CD14-positive monocyte (primary cell): ENCODE data around the gene TRIM67. TPM values are rescaled to one million over a fixed set of nuclear protein-coding genes. Genes with fewer than 3 reads are reported as not detected.

Experiments
- DNase-seq, 3 donors: peaks; one replicate each; pipeline ENCODE4 v3.0.0-alpha.2; 2011 to 2022
- H2AFZ ChIP-seq: 2 replicates; pipeline ENCODE4 v1.6.0; 2012; ENCODE audit warnings: mild to moderate bottlenecking, low read depth, low read length, inconsistent platforms; ENCODE audit not compliant: insufficient read depth, poor library complexity, severe bottlenecking
- H3K27ac ChIP-seq, 2 donors: 1 replicate in 1 of 2; 2 replicates in 1 of 2; pipeline ENCODE4 v1.5.1; 2012 to 2013; ENCODE audit warnings: low read length in 2 of 2, control low read depth in 1 of 2, inconsistent platforms in 1 of 2, low read depth in 1 of 2, mild to moderate bottlenecking in 1 of 2
- H3K27me3 ChIP-seq, 2 donors: one replicate each; pipeline versions ENCODE4 v1.6.0 to v1.6.1; 2011 to 2013; ENCODE audit warnings: low read length in 2 of 2; ENCODE audit not compliant: control insufficient read depth in 2 of 2, insufficient read depth in 2 of 2
- H3K36me3 ChIP-seq, 2 donors: replicated peaks in 1 of 2; 1 replicate in 1 of 2; 2 replicates in 1 of 2; pipeline versions ENCODE4 v1.5.1 to v1.6.1; 2012 to 2013; ENCODE audit warnings: low read length in 2 of 2, control low read depth in 1 of 2, inconsistent platforms in 1 of 2, mild to moderate bottlenecking in 1 of 2; ENCODE audit not compliant: insufficient read depth in 2 of 2, control insufficient read depth in 1 of 2
- H3K4me1 ChIP-seq, 2 donors: 1 replicate in 1 of 2; 2 replicates in 1 of 2; pipeline versions ENCODE4 v1.5.1 to v1.6.1; 2012 to 2013; ENCODE audit warnings: low read length in 2 of 2, control low read depth in 1 of 2, inconsistent platforms in 1 of 2, mild to moderate bottlenecking in 1 of 2, moderate library complexity in 1 of 2; ENCODE audit not compliant: insufficient read depth in 2 of 2, control insufficient read depth in 1 of 2
- H3K4me2 ChIP-seq: replicated peaks from 2 replicates; pipeline ENCODE3; 2012; ENCODE audit warnings: low read length, moderate library complexity, mild to moderate bottlenecking; ENCODE audit not compliant: poor library complexity, severe bottlenecking; ENCODE audit errors: extremely low read depth
- H3K4me3 ChIP-seq, 3 experiments: fragments of 200-600 bp in 1 of 3; sonication (generic) in 1 of 3; replicated peaks in 1 of 3; 1 replicate in 2 of 3; 2 replicates in 1 of 3; pipeline ENCODE4 v1.5.1; 2011 to 2013; ENCODE audit warnings: low read length in 3 of 3, mild to moderate bottlenecking in 3 of 3, control low read depth in 2 of 3, low read depth in 2 of 3, inconsistent platforms in 1 of 3, moderate library complexity in 1 of 3
- H3K79me2 ChIP-seq: 2 replicates; pipeline ENCODE4 v1.6.0; 2012; ENCODE audit warnings: mild to moderate bottlenecking, control low read depth, inconsistent platforms, low read length, moderate library complexity; ENCODE audit not compliant: insufficient read depth
- H3K9ac ChIP-seq: 2 replicates; pipeline ENCODE4 v1.6.0; 2017; ENCODE audit warnings: low read length, mild to moderate bottlenecking; ENCODE audit not compliant: insufficient read depth, poor library complexity, severe bottlenecking
- H3K9me3 ChIP-seq, 2 donors: replicated peaks in 1 of 2; 1 replicate in 1 of 2; 2 replicates in 1 of 2; pipeline versions ENCODE4 v1.5.1 to v1.6.1; 2012 to 2013; ENCODE audit warnings: low read length in 2 of 2, control low read depth in 1 of 2; ENCODE audit not compliant: control insufficient read depth in 1 of 2, insufficient read depth in 1 of 2
- H4K20me1 ChIP-seq: 2 replicates; pipeline ENCODE4 v1.6.0; 2012; ENCODE audit warnings: mild to moderate bottlenecking, low read length, control low read depth, moderate library complexity; ENCODE audit not compliant: insufficient read depth
- H3K27ac Mint-ChIP-seq, 7 donors: one replicate each; pipeline ENCODE4 v1.8.0; 2020; ENCODE audit warnings: mild to moderate bottlenecking in 7 of 7, mixed read lengths in 7 of 7, moderate library complexity in 6 of 7, inconsistent platforms in 2 of 7
- H3K27me3 Mint-ChIP-seq, 3 donors: one replicate each; pipeline ENCODE4 v1.8.0; 2021 to 2022; ENCODE audit warnings: low read depth in 3 of 3, mild to moderate bottlenecking in 3 of 3, mixed read lengths in 3 of 3, moderate library complexity in 3 of 3, inconsistent platforms in 1 of 3
- H3K36me3 Mint-ChIP-seq, 2 donors: one replicate each; pipeline ENCODE4 v1.8.0; 2020; ENCODE audit warnings: mixed read lengths in 2 of 2, inconsistent platforms in 1 of 2, mild to moderate bottlenecking in 1 of 2
- H3K4me1 Mint-ChIP-seq: one replicate; pipeline ENCODE4 v1.8.0; 2020; ENCODE audit warnings: mild to moderate bottlenecking, mixed read lengths
- H3K4me3 Mint-ChIP-seq, 2 donors: one replicate each; pipeline ENCODE4 v1.8.0; 2020; ENCODE audit warnings: mild to moderate bottlenecking in 2 of 2, mixed read lengths in 2 of 2, moderate library complexity in 1 of 2
- H3K9me3 Mint-ChIP-seq, 7 donors: one replicate each; pipeline ENCODE4 v1.8.0; 2020 to 2022; ENCODE audit warnings: mixed read lengths in 7 of 7, mild to moderate bottlenecking in 6 of 7, moderate library complexity in 6 of 7, inconsistent platforms in 2 of 7
- CTCF ChIP-seq: fragments of 200-600 bp; IDR thresholded peaks from one replicate; pipeline ENCODE4 v1.8.0; 2022; ENCODE audit warnings: antibody characterized with exemption, mild to moderate bottlenecking
- WGBS: methylation state at CpG from one replicate; pipeline ENCODE4 v1.1.5; 2013; ENCODE audit warnings: missing lambda C conversion rate; ENCODE audit not compliant: insufficient coverage; 5-methylcytosine and 5-hydroxymethylcytosine counted together
- intact Hi-C, 2 donors: fragments of 100-400 bp; cut with micrococcal nuclease; formaldehyde crosslinking; loops; one replicate each; pipeline versions ENCODE4 v1.15.0 to v1.15.1; 2023
- polyA plus RNA-seq, 3 donors: library from polyadenylated mRNA; depleted of rRNA in 1 of 3; unstranded in 2 of 3; stranded (reverse) in 1 of 3; fragments of 300-500 nt in 2 of 3; fragments of >200 nt in 1 of 3; fragmentation: Illumina TruSeq in 2 of 3; gene quantifications; 1 replicate in 2 of 3; 2 replicates in 1 of 3; pipeline ENCODE4 v1.2.3, GENCODE V29; 2012 to 2021

Gene TRIM67
- polyA plus RNA-seq, 3 donors, result not detected

- Histone ChIP-seq H3K36me3 (peaks cover 15 to 24% of the 10 kb centered on the region in 2 donors), H2AFZ (no peak overlapping the region), H3K79me2 (no peaks in the 10 kb centered on the region), H4K20me1 (no peaks in the 10 kb centered on the region), H3K27ac (no peak overlapping the region), H3K9ac (no peak overlapping the region), H3K9me3 (no peaks in the 10 kb centered on the region), H3K4me2 (no peak overlapping the region), H3K4me1 (no peaks in the 10 kb centered on the region), H3K4me3 (no peak overlapping the region), H3K27me3 (no peaks in the 10 kb centered on the region)
- intact Hi-C loops, result no loop called here
- peaks cover 4 to 12% (median 5%) of the 10 kb centered on the region in 3 donors for H3K27me3 Mint-ChIP-seq
- no peaks in the 10 kb centered on the region for H3K4me1 Mint-ChIP-seq
- peaks cover 13 to 20% of the 10 kb centered on the region in 2 donors for H3K36me3 Mint-ChIP-seq
- DNase-seq, result no peak
- no peak for TF ChIP-seq CTCF
- no peak overlapping the region for H3K4me3 Mint-ChIP-seq
- no peak overlapping the region for H3K27ac Mint-ChIP-seq
- H3K9me3 Mint-ChIP-seq, result no peaks in the 10 kb centered on the region
- 100% methylated on average over 5 of the region's 10 CpGs for WGBS
These were observed 57.9 kb downstream of the TRIM67 start for GRCh38 chr1:231219422-231220401.

GRCh38 chr1:231220801-231221200 is 58.9 kb downstream of the TRIM67 start:
- Histone ChIP-seq H3K36me3 (peaks cover 26 to 35% of the 10 kb centered on the region in 2 donors), H3K4me2 (no peak overlapping the region), H3K79me2 (no peaks in the 10 kb centered on the region), H3K27ac (no peak overlapping the region), H2AFZ (no peak overlapping the region), H3K9ac (no peak overlapping the region), H4K20me1 (no peaks in the 10 kb centered on the region), H3K4me1 (no peaks in the 10 kb centered on the region), H3K27me3 (no peaks in the 10 kb centered on the region), H3K4me3 (no peak overlapping the region), H3K9me3 (no peaks in the 10 kb centered on the region)
- Mint-ChIP-seq H3K4me1 (no peaks in the 10 kb centered on the region), H3K27me3 (peaks cover 1 to 12% (median 3%) of the 10 kb centered on the region in 3 donors), H3K4me3 (no peak overlapping the region), H3K9me3 (no peaks in the 10 kb centered on the region), H3K27ac (no peak overlapping the region), H3K36me3 (peaks cover 24 to 31% of the 10 kb centered on the region in 2 donors)
- TF ChIP-seq CTCF, result no peak
- 98% methylated on average over 7 of the region's 11 CpGs for WGBS
- no peak for DNase-seq
- intact Hi-C loops, result no loop called here
